HepG2 (cell line): ENCODE measurements around the gene WSCD1. TPM values are rescaled to one million over a fixed set of nuclear protein-coding genes. Genes with fewer than 3 reads are reported as not detected.

ENCODE experiments used
- ATAC-seq: fragments of 200-7000 bp; cut with Tn5 transposase; 3 replicates; pipeline ENCODE4 v1.9.1; 2020; ENCODE audit warnings: mild to moderate bottlenecking, moderate library complexity
- BruUV-seq: library from RNA; stranded (reverse); fragments of 400-500 nt; replicated peaks from 2 replicates; lab custom pipeline; 2021; lab: Mats Ljungman, UMichigan
- CTCF ChIA-PET: fragments of 300-600 bp; formaldehyde crosslinking; extraction: SDS; loops from one replicate; lab custom pipeline; 2021; ENCODE audit warnings: low total read pairs, inconsistent platforms, low intra/inter-chr PET ratio; lab: Yijun Ruan, JAX
- POLR2A ChIA-PET: fragments of 350-600 bp; sonication (Branson Sonifier 250); formaldehyde crosslinking; loops from one replicate; lab custom pipeline; 2020; ENCODE audit warnings: antibody characterized with exemption, inconsistent platforms; lab: Yijun Ruan, JAX
- DNase-seq: peaks from one replicate; pipeline ENCODE4 v3.0.0-alpha.2; 2015; ENCODE audit warnings: low spot score
- FAIRE-seq: peaks from 3 replicates; lab custom pipeline; 2011; peaks lifted over from hg19 to GRCh38; lab: Jason Lieb, UNC
- H2AFZ ChIP-seq: one replicate; pipeline ENCODE4 v1.6.1; 2011; ENCODE audit warnings: low read length, inconsistent platforms
- H3K27ac ChIP-seq: fragments of 300-600 bp; 3 replicates; pipeline ENCODE4 v1.8.0; 2011; ENCODE audit warnings: mixed run types, mild to moderate bottlenecking, mixed read lengths, low read length, inconsistent platforms; ENCODE audit not compliant: insufficient read depth; ENCODE audit errors: extremely low read length
- H3K27me3 ChIP-seq, 2 experiments: fragments of 200-600 bp in 1 of 2; 2 replicates in 1 of 2; 3 replicates in 1 of 2; pipeline versions ENCODE4 v1.6.0 to v1.8.0; 2011; ENCODE audit warnings: low read length in 2 of 2, mild to moderate bottlenecking in 2 of 2, moderate library complexity in 2 of 2, inconsistent platforms in 1 of 2; ENCODE audit not compliant: insufficient read depth in 2 of 2, control insufficient read depth in 1 of 2
- H3K36me3 ChIP-seq, 2 experiments: fragments of 200-600 bp in 1 of 2; replicated peaks in 1 of 2; 2 replicates in 1 of 2; 3 replicates in 1 of 2; pipeline versions ENCODE4 v1.5.1 to v1.8.0; 2011; ENCODE audit warnings: low read length in 2 of 2, inconsistent platforms in 1 of 2; ENCODE audit not compliant: insufficient read depth in 2 of 2, control insufficient read depth in 1 of 2
- H3K4me1 ChIP-seq: 2 replicates; pipeline ENCODE4 v1.5.1; 2012; ENCODE audit warnings: low read length, inconsistent platforms; ENCODE audit not compliant: insufficient read depth
- H3K4me2 ChIP-seq: 2 replicates; pipeline ENCODE4 v1.6.0; 2011; ENCODE audit warnings: low read depth, low read length, inconsistent platforms
- H3K4me3 ChIP-seq, 3 experiments: fragments of 200-600 bp in 1 of 3; sonication (generic), shearing (Covaris generic) in 1 of 3; replicated peaks in 1 of 3; 2 replicates each; pipeline ENCODE4 v1.5.1; 2011 to 2016; ENCODE audit warnings: low read length in 3 of 3, inconsistent platforms in 2 of 3, low read depth in 2 of 3, mild to moderate bottlenecking in 2 of 3, control low read depth in 1 of 3, mixed read lengths in 1 of 3; ENCODE audit not compliant: insufficient read depth in 1 of 3
- H3K79me2 ChIP-seq: one replicate; pipeline ENCODE4 v1.6.1; 2011; ENCODE audit warnings: low read length, inconsistent platforms; ENCODE audit not compliant: insufficient read depth
- H3K9ac ChIP-seq: 2 replicates; pipeline ENCODE4 v1.6.0; 2011; ENCODE audit warnings: mild to moderate bottlenecking, low read depth, low read length, inconsistent platforms; ENCODE audit not compliant: insufficient read depth
- H3K9me3 ChIP-seq: 2 replicates; pipeline ENCODE4 v1.5.1; 2012; ENCODE audit warnings: mild to moderate bottlenecking, low read length
- H4K20me1 ChIP-seq: 2 replicates; pipeline ENCODE4 v1.6.0; 2011; ENCODE audit warnings: inconsistent platforms, mild to moderate bottlenecking, low read length, moderate library complexity; ENCODE audit not compliant: insufficient read depth
- CREM ChIP-seq, 2 experiments: sonication (generic) in 1 of 2; formaldehyde crosslinking in 1 of 2; IDR thresholded peaks; 2 replicates each; pipeline versions ENCODE4 v1.4.0 to v1.6.1; 2016 to 2020; ENCODE audit warnings: antibody characterized with exemption in 1 of 2, mild to moderate bottlenecking in 1 of 2, missing genetic modification reagents in 1 of 2
- HNRNPK ChIP-seq: fragments of 200-400 bp; formaldehyde crosslinking; IDR thresholded peaks from 2 replicates; pipeline ENCODE4 v1.6.1; 2018; ENCODE audit warnings: low read length, low read depth, moderate library complexity, mild to moderate bottlenecking; ENCODE audit not compliant: poor library complexity, severe bottlenecking
- KDM5A ChIP-seq: fragments of 200-600 bp; sonication (generic); IDR thresholded peaks from 2 replicates; pipeline ENCODE4 v1.7.0; 2018; ENCODE audit warnings: antibody characterized with exemption, mild to moderate bottlenecking, low read length, borderline replicate concordance
- NBN ChIP-seq: fragments of 450-650 bp; conservative IDR thresholded peaks from 2 replicates; pipeline ENCODE4 v1.6.1; 2017
- NCOA2 ChIP-seq: sonication (generic); formaldehyde crosslinking; IDR thresholded peaks from 2 replicates; pipeline ENCODE4 v1.8.0; 2022; ENCODE audit warnings: inconsistent platforms
- PHF20 ChIP-seq: sonication (generic); formaldehyde crosslinking; IDR thresholded peaks from 2 replicates; pipeline ENCODE4 v1.5.0; 2020; ENCODE audit warnings: mild to moderate bottlenecking, missing genetic modification reagents
- PHF21A ChIP-seq: sonication (generic); formaldehyde crosslinking; IDR thresholded peaks from 2 replicates; pipeline ENCODE4 v1.5.0; 2020; ENCODE audit warnings: mild to moderate bottlenecking, missing genetic modification reagents
- PLRG1 ChIP-seq: fragments of 450-650 bp; conservative IDR thresholded peaks from 2 replicates; pipeline ENCODE4 v1.6.1; 2016
- RAD51 ChIP-seq: fragments of 450-650 bp; IDR thresholded peaks from 2 replicates; pipeline ENCODE4 v1.6.1; 2016; ENCODE audit warnings: borderline replicate concordance
- SP5 ChIP-seq: IDR thresholded peaks from 2 replicates; pipeline ENCODE4 v1.6.1; 2016; ENCODE audit warnings: low read depth, borderline replicate concordance
- TBL1XR1 ChIP-seq: fragments of 150-350 bp; IDR thresholded peaks from 2 replicates; pipeline ENCODE4 v1.6.1; 2014; ENCODE audit warnings: borderline replicate concordance, low read length; ENCODE audit not compliant: partially characterized antibody
- XRCC5 ChIP-seq: fragments of 200-400 bp; formaldehyde crosslinking; optimal IDR thresholded peaks from 2 replicates; pipeline ENCODE3; 2017; ENCODE audit warnings: mild to moderate bottlenecking, low read length
- ZNF33A ChIP-seq: sonication (generic); formaldehyde crosslinking; IDR thresholded peaks from 2 replicates; pipeline ENCODE4 v1.5.1; 2020; ENCODE audit warnings: missing genetic modification reagents, mild to moderate bottlenecking, moderate library complexity, borderline replicate concordance
- ZNF44 ChIP-seq: sonication (generic); formaldehyde crosslinking; IDR thresholded peaks from 2 replicates; pipeline ENCODE4 v1.5.1; 2020; ENCODE audit warnings: mild to moderate bottlenecking, missing genetic modification reagents
- ZNF569 ChIP-seq: sonication (generic); formaldehyde crosslinking; IDR thresholded peaks from 2 replicates; pipeline ENCODE4 v1.5.0; 2020; ENCODE audit warnings: mild to moderate bottlenecking, missing genetic modification reagents, moderate library complexity, borderline replicate concordance
- WGBS: methylation state at CpG from one replicate; pipeline ENCODE4 v1.1.6; 2017; ENCODE audit warnings: low lambda C conversion rate; 5-methylcytosine and 5-hydroxymethylcytosine counted together
- in situ Hi-C: cut with HindIII; loops from 2 replicates; pipeline ENCODE4 v1.10.0; 2017; ENCODE audit warnings: low pct_unique_long_range_greater_than_20kb; ENCODE audit not compliant: extremely low pct_ligation_motif_present
- intact Hi-C: fragments of 100-400 bp; cut with micrococcal nuclease; formaldehyde crosslinking; loops from one replicate; pipeline ENCODE4 v1.10.0; 2022; ENCODE audit not compliant: unreplicated experiment
- polyA plus RNA-seq, 8 experiments: library from polyadenylated mRNA; depleted of rRNA in 3 of 8; stranded (reverse) in 7 of 8; unstranded in 1 of 8; fragments of >200 nt; fragmentation: Illumina TruSeq in 4 of 8; extraction: Trizol in 4 of 8; gene quantifications; 2 replicates each; pipeline versions ENCODE4 v1.2.1 to v1.2.3, GENCODE V29; 2011 to 2016; ENCODE audit warnings: low read depth in 4 of 8, missing spikeins in 1 of 8, mixed read lengths in 1 of 8; ENCODE audit not compliant: insufficient read depth in 1 of 8
- total RNA-seq, 5 experiments: library from RNA; depleted of rRNA; stranded (reverse); fragments of >200 nt; fragmentation: Illumina TruSeq; extraction: Trizol; gene quantifications; 2 replicates each; pipeline ENCODE4 v1.2.3, GENCODE V29; 2016; ENCODE audit warnings: low read depth in 1 of 5
- TF ChIP-seq, protein P1 (sequence below): sonication (generic); formaldehyde crosslinking; IDR thresholded peaks from 2 replicates; pipeline ENCODE4 v1.4.0; 2020; ENCODE audit warnings: mild to moderate bottlenecking, missing genetic modification reagents
- TF ChIP-seq, protein P2 (sequence below): sonication (generic); formaldehyde crosslinking; IDR thresholded peaks from 2 replicates; pipeline ENCODE4 v1.5.0; 2020; ENCODE audit warnings: mild to moderate bottlenecking, missing genetic modification reagents

Gene WSCD1
- total and polyA plus RNA-seq, 2 of the 13 experiments (the other 11 are each of a cell fraction or from before 2014, with no cell fraction given), result 0.24 to 2.7 TPM

DNA sequence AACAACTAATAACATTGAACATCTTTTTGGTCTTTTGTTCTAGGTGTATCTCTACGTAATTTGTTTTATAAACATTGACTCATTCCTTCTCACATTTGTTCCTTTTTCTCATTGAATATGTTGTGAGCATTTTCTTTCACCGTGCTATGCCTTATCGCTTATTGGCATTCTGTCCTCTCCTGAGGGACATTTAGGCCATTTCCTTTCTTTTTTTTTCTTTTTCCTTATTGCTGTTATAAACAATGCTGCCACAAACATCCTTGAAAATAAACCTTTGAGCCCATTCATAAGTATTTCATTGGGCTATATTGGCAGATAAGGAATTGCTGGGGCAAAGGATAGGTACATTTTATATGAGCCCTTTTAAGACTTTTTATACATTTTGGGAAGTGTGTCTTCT, 32.4 kb downstream of the WSCD1 start:
- no peak overlapping the region for H3K4me2 ChIP-seq
- FAIRE-seq (no peak), DNase-seq (no peak), ATAC-seq (no peak)
- H3K79me2 ChIP-seq, result no peaks in the 10 kb centered on the region
- H3K27ac ChIP-seq, result no peak overlapping the region
- CTCF ChIA-PET, result no interaction called here
- no peak for TF ChIP-seq PLRG1
- no peak for TF ChIP-seq ZNF569 (CRISPR knock-in tag)
- TF ChIP-seq KDM5A, result no peak
- TF ChIP-seq RAD51, result no peak
- TF ChIP-seq NBN, result no peak
- no peak overlapping the region for H3K4me3 ChIP-seq
- peaks cover 0 to 8% of the 10 kb centered on the region in 2 experiments; a peak in 2 of 5 replicates for H3K27me3 ChIP-seq
- WGBS, result 18% methylated on average over 3 of the region's 3 CpGs
- BruUV-seq, result no TSS peak
- in situ Hi-C loops (no loop called here), intact Hi-C loops (no loop called here)
- no peaks in the 10 kb centered on the region for H3K36me3 ChIP-seq
- no peak overlapping the region for H3K9ac ChIP-seq
- H3K4me1 ChIP-seq, result no peaks in the 10 kb centered on the region
- no peaks in the 10 kb centered on the region for H3K9me3 ChIP-seq
- POLR2A ChIA-PET, result no interaction called here
- H4K20me1 ChIP-seq, result no peaks in the 10 kb centered on the region
- H2AFZ ChIP-seq, result no peak overlapping the region

DNA sequence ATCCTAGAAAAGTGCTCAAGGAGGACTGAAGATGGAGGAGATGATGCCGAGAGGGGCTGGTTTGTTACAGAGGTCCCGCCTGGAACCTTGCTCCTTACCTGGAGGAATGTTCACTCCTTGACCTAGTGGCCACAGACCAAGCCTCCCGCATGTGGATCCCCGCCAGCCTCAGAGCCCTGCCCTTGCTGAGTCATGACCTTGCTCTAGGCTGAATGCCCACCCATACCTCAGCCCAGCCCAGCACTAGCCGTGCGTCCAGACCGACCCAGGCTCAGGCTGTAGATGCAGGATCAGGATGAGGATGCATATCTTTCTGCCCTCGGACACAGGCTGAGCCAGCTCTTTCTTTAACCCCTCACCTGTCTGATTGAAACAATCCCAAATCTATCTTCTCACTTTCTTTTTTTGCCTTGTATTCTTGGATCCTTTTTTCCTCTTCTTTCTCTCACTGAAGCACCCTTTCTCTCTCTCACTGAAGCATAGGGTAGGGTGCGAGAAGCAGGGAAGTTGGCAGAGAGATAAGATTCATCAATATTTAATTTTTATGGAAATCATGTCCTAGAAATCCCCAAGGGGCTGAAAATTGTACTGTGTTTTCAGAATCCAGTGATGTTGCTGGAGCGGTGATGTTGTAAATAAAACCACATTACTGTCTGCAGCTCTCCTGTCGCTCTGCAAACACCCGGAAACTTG, 34.9 kb downstream of the WSCD1 start:
- in situ Hi-C loops (no loop called here), intact Hi-C loops (no loop called here)
- Histone ChIP-seq H3K4me3 (no peak overlapping the region), H4K20me1 (no peaks in the 10 kb centered on the region), H3K9ac (no peak overlapping the region), H3K79me2 (no peaks in the 10 kb centered on the region), H2AFZ (no peak overlapping the region), H3K9me3 (no peaks in the 10 kb centered on the region), H3K36me3 (no peaks in the 10 kb centered on the region), H3K27ac (no peak overlapping the region), H3K27me3 (peaks cover 0 to 8% of the 10 kb centered on the region in 2 experiments; a peak in 2 of 5 replicates), H3K4me1 (no peaks in the 10 kb centered on the region), H3K4me2 (no peak overlapping the region)
- no TSS peak for BruUV-seq
- DNase-seq (no peak), FAIRE-seq (no peak), ATAC-seq (no peak)
- POLR2A ChIA-PET, result no interaction called here
- WGBS, result 32% methylated on average over 8 of the region's 12 CpGs
- CTCF ChIA-PET, result no interaction called here
- TF ChIP-seq XRCC5 (no peak), ZNF44 (no peak), SP5 (no peak), ZNF33A (CRISPR knock-in tag) (no peak), PHF20 (no peak), PHF21A (CRISPR knock-in tag) (no peak), TBL1XR1 (no peak), CREM (IDR thresholded peaks at IDR 0.05) (no peak), CREM (CRISPR knock-in tag; IDR thresholded peaks at IDR 0.05) (no peak), NCOA2 (CRISPR knock-in tag) (no peak), HNRNPK (no peak)
- TF ChIP-seq, protein P1, sequence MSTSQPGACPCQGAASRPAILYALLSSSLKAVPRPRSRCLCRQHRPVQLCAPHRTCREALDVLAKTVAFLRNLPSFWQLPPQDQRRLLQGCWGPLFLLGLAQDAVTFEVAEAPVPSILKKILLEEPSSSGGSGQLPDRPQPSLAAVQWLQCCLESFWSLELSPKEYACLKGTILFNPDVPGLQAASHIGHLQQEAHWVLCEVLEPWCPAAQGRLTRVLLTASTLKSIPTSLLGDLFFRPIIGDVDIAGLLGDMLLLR (CRISPR knock-in tag), result no peak
- TF ChIP-seq, protein P2, sequence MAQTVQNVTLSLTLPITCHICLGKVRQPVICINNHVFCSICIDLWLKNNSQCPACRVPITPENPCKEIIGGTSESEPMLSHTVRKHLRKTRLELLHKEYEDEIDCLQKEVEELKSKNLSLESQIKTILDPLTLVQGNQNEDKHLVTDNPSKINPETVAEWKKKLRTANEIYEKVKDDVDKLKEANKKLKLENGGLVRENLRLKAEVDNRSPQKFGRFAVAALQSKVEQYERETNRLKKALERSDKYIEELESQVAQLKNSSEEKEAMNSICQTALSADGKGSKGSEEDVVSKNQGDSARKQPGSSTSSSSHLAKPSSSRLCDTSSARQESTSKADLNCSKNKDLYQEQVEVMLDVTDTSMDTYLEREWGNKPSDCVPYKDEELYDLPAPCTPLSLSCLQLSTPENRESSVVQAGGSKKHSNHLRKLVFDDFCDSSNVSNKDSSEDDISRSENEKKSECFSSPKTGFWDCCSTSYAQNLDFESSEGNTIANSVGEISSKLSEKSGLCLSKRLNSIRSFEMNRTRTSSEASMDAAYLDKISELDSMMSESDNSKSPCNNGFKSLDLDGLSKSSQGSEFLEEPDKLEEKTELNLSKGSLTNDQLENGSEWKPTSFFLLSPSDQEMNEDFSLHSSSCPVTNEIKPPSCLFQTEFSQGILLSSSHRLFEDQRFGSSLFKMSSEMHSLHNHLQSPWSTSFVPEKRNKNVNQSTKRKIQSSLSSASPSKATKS (CRISPR knock-in tag), result no peak
